ENCODE data around the gene AGTRAP.

AGTRAP gene

GRCh38 chr1:11736746-11737639 lies 1.1 kb downstream of the AGTRAP start:
- DNase-seq: no peak

GRCh38 chr1:11738096-11738495 lies 2.2 kb downstream of the AGTRAP start:
- no peak for DNase-seq

- no peak for DNase-seq
These were observed 2.8 kb downstream of the AGTRAP start for GRCh38 chr1:11738783-11739182.

GRCh38 chr1:11740258-11741192 lies 4.6 kb downstream of the AGTRAP start:
- no peak for DNase-seq

GRCh38 chr1:11741482-11741881 lies 5.5 kb downstream of the AGTRAP start:
- no peak for DNase-seq

- no peak for DNase-seq
These were observed 6.1 kb downstream of the AGTRAP start for GRCh38 chr1:11741919-11742558.

- DNase-seq: no peak
These were observed 8.4 kb downstream of the AGTRAP start for GRCh38 chr1:11744287-11744686.

- no peak for DNase-seq
These were observed 10.2 kb downstream of the AGTRAP start for GRCh38 chr1:11746092-11746491.

- DNase-seq: no peak
These were observed 11.0 kb downstream of the AGTRAP start for GRCh38 chr1:11746795-11747487.

GRCh38 chr1:11748294-11749202 lies 12.6 kb downstream of the AGTRAP start:
- DNase-seq: no peak

GRCh38 chr1:11749203-11749689 lies 13.3 kb downstream of the AGTRAP start:
- DNase-seq: no peak

- no peak for DNase-seq
These were observed 14.1 kb downstream of the AGTRAP start for GRCh38 chr1:11749996-11750395.

- DNase-seq: no peak
These were observed 15.2 kb downstream of the AGTRAP start for GRCh38 chr1:11751087-11751486.

GRCh38 chr1:11752359-11753088 lies 16.6 kb downstream of the AGTRAP start:
- DNase-seq: no peak

- DNase-seq: no peak
These were observed 17.7 kb downstream of the AGTRAP start for GRCh38 chr1:11753555-11754208.

GRCh38 chr1:11757047-11757446 lies 21.1 kb downstream of the AGTRAP start:
- DNase-seq: no peak

GRCh38 chr1:11759791-11760190 lies 23.9 kb downstream of the AGTRAP start:
- no peak for DNase-seq

- no peak for DNase-seq
These were observed 25.3 kb downstream of the AGTRAP start for GRCh38 chr1:11761285-11761684.

- DNase-seq: no peak
These were observed 26.1 kb downstream of the AGTRAP start, which contains the start of gene C1orf167 for GRCh38 chr1:11761988-11762406. Gene C1orf167, plus strand, starts transcription at chr1:11762193. Its CDS starts 2,208 bp downstream, at chr1:11764401.

- DNase-seq: no peak
These were observed 28.2 kb downstream of the AGTRAP start for GRCh38 chr1:11764115-11764514.

Data from T1000 (cell line).